ENCODE results near the gene ATP13A1. TPM values are rescaled to one million over a fixed set of nuclear protein-coding genes. Genes with fewer than 3 reads are reported as not detected.

The ATP13A1 gene
- total and polyA plus RNA-seq, 2 of the 8 experiments (the other 6 are each of a cell fraction or from before 2014, with no cell fraction given): 33.0 to 64.2 TPM

- no peak overlapping the region for H3K18ac ChIP-seq (ENCODE audit: extremely low read depth, low read length)
- H3K4me2 ChIP-seq (ENCODE audit: insufficient read depth in 1 of 2, low read depth in 2 of 2, low read length in 2 of 2): no peak overlapping the region
- peaks cover 0 to 5% (median 3%) of the 10 kb centered on the region in 4 experiments; a peak in 6 of 7 replicates for H3K27me3 ChIP-seq (replicated peaks in 1 of 4; ENCODE audit: control insufficient read depth in 3 of 4, extremely low read depth in 1 of 4, insufficient read depth in 3 of 4, low read length in 3 of 4)
- no peak overlapping the region for H2BK5ac ChIP-seq (ENCODE audit: low read depth, low read length)
- H3K9ac ChIP-seq (replicated peaks in 1 of 4; ENCODE audit: extremely low read depth in 1 of 4, low read depth in 3 of 4, low read length in 3 of 4): no peak overlapping the region
- H3K79me1 ChIP-seq (ENCODE audit: low read depth, low read length): no peaks in the 10 kb centered on the region
- no peak overlapping the region for H3K27ac ChIP-seq (ENCODE audit: low read depth, low read length)
- H3K56ac ChIP-seq (replicated peaks; ENCODE audit: insufficient read length, low read depth, low read length): no peak overlapping the region
- no peak overlapping the region for H4K8ac ChIP-seq (ENCODE audit: extremely low read depth, insufficient read depth, low read length)
- H3K36me3 ChIP-seq (ENCODE audit: control insufficient read depth in 2 of 4, insufficient read depth in 4 of 4, low read length in 3 of 4): no peaks in the 10 kb centered on the region
- H2BK15ac ChIP-seq (ENCODE audit: low read length): no peak overlapping the region
- ChIA-PET POLR2A (ENCODE audit: partially characterized antibody) (no interaction called here), CTCF (ENCODE audit: partially characterized antibody) (interaction anchor here (0.7 to 1.7 kb wide), 3 partner anchors 60 to 117 kb away, joined by 3 to 4 read pairs (median 4); no protein-coding TSS in a partner anchor)
- H3K79me2 ChIP-seq (ENCODE audit: control insufficient read depth in 1 of 2, insufficient read depth in 2 of 2, low read length in 2 of 2): no peaks in the 10 kb centered on the region
- DNase-seq (ENCODE audit: low read depth in 1 of 2, low spot score in 2 of 2) (no peak), FAIRE-seq (no peak)
- H4K20me1 ChIP-seq (replicated peaks in 1 of 2; ENCODE audit: control insufficient read depth in 1 of 2, insufficient read depth in 2 of 2, low read length in 2 of 2): peaks cover 0 to 2% of the 10 kb centered on the region in 2 experiments
- H4K5ac ChIP-seq (ENCODE audit: insufficient read length, low read depth, low read length): no peak overlapping the region
- 95% methylated on average over 2 of the region's 3 CpGs; no CpG with 5 or more reads in 1 of the 2 experiments for WGBS, 2 experiments (ENCODE audit: extremely low coverage in 1 of 2, insufficient coverage in 1 of 2, insufficient read length in 1 of 2, insufficient replicate concordance in 2 of 2, low coverage in 1 of 2, low lambda C conversion rate in 2 of 2, missing lambda C conversion rate in 1 of 2)
- no peak overlapping the region for H3K14ac ChIP-seq (ENCODE audit: insufficient read length)
- H2BK20ac ChIP-seq (ENCODE audit: low read length): no peak overlapping the region
- no peak overlapping the region for H2BK12ac ChIP-seq (ENCODE audit: low read depth, low read length)
- H4K91ac ChIP-seq (replicated peaks; ENCODE audit: insufficient read length, low read length): no peak overlapping the region
- no peak overlapping the region for H3K4ac ChIP-seq (replicated peaks; ENCODE audit: insufficient read length, low read depth, low read length)
- no peak overlapping the region for H2BK120ac ChIP-seq (replicated peaks; ENCODE audit: low read depth, low read length)
- H3K4me3 ChIP-seq (ENCODE audit: extremely low read depth in 1 of 4, insufficient read depth in 2 of 4, low read depth in 3 of 4, low read length in 4 of 4): no peak overlapping the region
- H2AK5ac ChIP-seq (ENCODE audit: low read depth, low read length): no peak overlapping the region
- H3K23me2 ChIP-seq (ENCODE audit: low read depth, low read length): peaks cover 7% of the 10 kb centered on the region; the same call in 1 of the 2 replicates
- H3K9me3 ChIP-seq (ENCODE audit: insufficient read depth in 2 of 2, low read depth in 1 of 2, low read length in 1 of 2): no peaks in the 10 kb centered on the region
- no peak overlapping the region for H2AFZ ChIP-seq (ENCODE audit: low read length)
- no peak overlapping the region for H3K23ac ChIP-seq (ENCODE audit: insufficient read length)
- H3K4me1 ChIP-seq (replicated peaks in 1 of 4; ENCODE audit: control insufficient read depth in 3 of 4, insufficient read depth in 4 of 4, low read length in 3 of 4): 0 out of 7 replicates have a peak, but pooled peaks cover 0 to 3% (median under 1%) of the 10 kb centered on the region in 4 experiments
- TF ChIP-seq, protein P1, sequence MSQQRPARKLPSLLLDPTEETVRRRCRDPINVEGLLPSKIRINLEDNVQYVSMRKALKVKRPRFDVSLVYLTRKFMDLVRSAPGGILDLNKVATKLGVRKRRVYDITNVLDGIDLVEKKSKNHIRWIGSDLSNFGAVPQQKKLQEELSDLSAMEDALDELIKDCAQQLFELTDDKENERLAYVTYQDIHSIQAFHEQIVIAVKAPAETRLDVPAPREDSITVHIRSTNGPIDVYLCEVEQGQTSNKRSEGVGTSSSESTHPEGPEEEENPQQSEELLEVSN (IDR thresholded peaks at IDR 0.05): no peak
- no peak for TF ChIP-seq NRF1 (IDR thresholded peaks at IDR 0.05; ENCODE audit: low read depth, low read length)
- no peak for TF ChIP-seq HDAC6 (IDR thresholded peaks at IDR 0.05; ENCODE audit: low read depth, low read length)
- no peak for TF ChIP-seq TBP (IDR thresholded peaks at IDR 0.05; ENCODE audit: low read depth, low read length)
- TF ChIP-seq RAD21 (IDR thresholded peaks at IDR 0.05 in 1 of 2, conservative IDR thresholded peaks at IDR 0.05 in 1 of 2; ENCODE audit: low read depth in 2 of 2, low read length in 2 of 2): no peak
- TF ChIP-seq, protein P2, sequence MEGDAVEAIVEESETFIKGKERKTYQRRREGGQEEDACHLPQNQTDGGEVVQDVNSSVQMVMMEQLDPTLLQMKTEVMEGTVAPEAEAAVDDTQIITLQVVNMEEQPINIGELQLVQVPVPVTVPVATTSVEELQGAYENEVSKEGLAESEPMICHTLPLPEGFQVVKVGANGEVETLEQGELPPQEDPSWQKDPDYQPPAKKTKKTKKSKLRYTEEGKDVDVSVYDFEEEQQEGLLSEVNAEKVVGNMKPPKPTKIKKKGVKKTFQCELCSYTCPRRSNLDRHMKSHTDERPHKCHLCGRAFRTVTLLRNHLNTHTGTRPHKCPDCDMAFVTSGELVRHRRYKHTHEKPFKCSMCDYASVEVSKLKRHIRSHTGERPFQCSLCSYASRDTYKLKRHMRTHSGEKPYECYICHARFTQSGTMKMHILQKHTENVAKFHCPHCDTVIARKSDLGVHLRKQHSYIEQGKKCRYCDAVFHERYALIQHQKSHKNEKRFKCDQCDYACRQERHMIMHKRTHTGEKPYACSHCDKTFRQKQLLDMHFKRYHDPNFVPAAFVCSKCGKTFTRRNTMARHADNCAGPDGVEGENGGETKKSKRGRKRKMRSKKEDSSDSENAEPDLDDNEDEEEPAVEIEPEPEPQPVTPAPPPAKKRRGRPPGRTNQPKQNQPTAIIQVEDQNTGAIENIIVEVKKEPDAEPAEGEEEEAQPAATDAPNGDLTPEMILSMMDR (IDR thresholded peaks at IDR 0.05; ENCODE audit: control extremely low read depth in 1 of 3, insufficient read depth in 1 of 3, low read depth in 1 of 3, low read length in 3 of 3): no peak
- TF ChIP-seq SAP30 (IDR thresholded peaks at IDR 0.05; ENCODE audit: insufficient read depth, insufficient replicate concordance, low read length): no peak
- TF ChIP-seq POLR2AphosphoS5 (IDR thresholded peaks at IDR 0.05; ENCODE audit: low read depth, low read length): no peak
- TF ChIP-seq TAF1 (IDR thresholded peaks at IDR 0.05; ENCODE audit: low read depth, low read length): no peak
- TF ChIP-seq NANOG (IDR thresholded peaks at IDR 0.05; ENCODE audit: insufficient read depth, low read depth, low read length, poor library complexity, severe bottlenecking): no peak
Observed at GRCh38 chr19:19615086-19615485, 48.4 kb downstream of the ATP13A1 start.
